Muscle of leg (tissue), 11 donors: ENCODE results near the gene CASP10. TPM values are rescaled to one million over a fixed set of nuclear protein-coding genes. Genes with fewer than 3 reads are reported as not detected.

Experiments
- DNase-seq: peaks from one replicate; pipeline ENCODE4 v3.0.0; 2013
- H3K27ac ChIP-seq: one replicate; pipeline ENCODE4 v1.5.1; 2013; ENCODE audit warnings: mild to moderate bottlenecking, low read length, control low read depth
- H3K27me3 ChIP-seq: one replicate; pipeline ENCODE4 v1.6.1; 2013; ENCODE audit warnings: low read length; ENCODE audit not compliant: control insufficient read depth, insufficient read depth
- H3K36me3 ChIP-seq: one replicate; pipeline ENCODE4 v1.6.1; 2013; ENCODE audit warnings: low read length; ENCODE audit not compliant: control insufficient read depth, insufficient read depth
- H3K4me1 ChIP-seq: one replicate; pipeline ENCODE4 v1.6.1; 2013; ENCODE audit warnings: low read length; ENCODE audit not compliant: control insufficient read depth, insufficient read depth
- H3K4me3 ChIP-seq: one replicate; pipeline ENCODE4 v1.5.1; 2013; ENCODE audit warnings: low read length, control low read depth
- H3K9me3 ChIP-seq: replicated peaks from 2 replicates; pipeline ENCODE4 v1.6.1; 2013; ENCODE audit warnings: low read depth, low read length; ENCODE audit not compliant: control insufficient read depth
- WGBS: methylation state at CpG from one replicate; pipeline ENCODE4 v1.1.5; 2013; ENCODE audit warnings: missing lambda C conversion rate; ENCODE audit not compliant: insufficient coverage; 5-methylcytosine and 5-hydroxymethylcytosine counted together
- polyA plus RNA-seq, 8 donors: library from polyadenylated mRNA; unstranded; fragments of 120-200 nt; gene quantifications; one replicate each; pipeline versions ENCODE4 v1.2.1 to v1.2.3, GENCODE V29; 2013; ENCODE audit warnings: inconsistent platforms in 1 of 8, low replicate concordance in 1 of 8; ENCODE audit not compliant: insufficient read length in 8 of 8, insufficient read depth in 1 of 8
- total RNA-seq: library from RNA; stranded (reverse); fragments of 120-200 nt; gene quantifications from one replicate; pipeline ENCODE4 v1.2.4, GENCODE V29; 2013

The CASP10 gene
- total and polyA plus RNA-seq, 9 donors = 4.3 to 7.6 (median 5.5) TPM

DNA sequence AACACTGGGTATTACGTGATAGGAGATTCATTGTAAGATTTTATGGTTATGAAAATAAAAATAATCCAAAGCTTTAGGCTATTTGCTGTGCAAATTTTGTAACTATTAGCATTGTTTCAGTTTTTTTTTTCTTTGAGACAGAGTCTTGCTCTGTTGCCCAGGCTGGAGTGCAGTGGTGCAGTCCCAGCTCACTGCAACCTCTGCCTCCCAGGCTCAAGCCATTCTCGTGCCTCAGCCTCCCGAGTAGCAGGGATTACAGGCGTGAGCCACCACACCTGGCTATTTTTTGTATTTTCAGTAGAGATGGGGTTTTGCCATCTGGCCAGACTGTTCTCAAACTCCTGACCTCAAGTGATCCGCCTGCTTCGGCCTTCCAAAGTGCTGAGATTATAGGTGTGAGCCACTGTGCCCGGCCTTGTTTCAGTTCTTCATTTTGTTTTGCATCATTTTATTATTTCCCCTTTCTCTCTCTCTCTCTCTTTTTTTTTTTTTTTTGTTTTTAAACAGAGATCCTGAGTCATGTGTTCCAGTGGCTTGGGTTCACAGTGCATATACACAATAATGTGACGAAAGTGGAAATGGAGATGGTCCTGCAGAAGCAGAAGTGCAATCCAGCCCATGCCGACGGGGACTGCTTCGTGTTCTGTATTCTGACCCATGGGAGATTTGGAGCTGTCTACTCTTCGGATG lies 25.8 kb downstream of the CASP10 start:
- Histone ChIP-seq H3K27ac (no peak overlapping the region), H3K27me3 (no peaks in the 10 kb centered on the region), H3K4me1 (no peaks in the 10 kb centered on the region), H3K4me3 (no peak overlapping the region), H3K36me3 (no peaks in the 10 kb centered on the region), H3K9me3 (no peaks in the 10 kb centered on the region)
- DNase-seq = peak; percentile 69
- 82% methylated on average over 7 of the region's 12 CpGs for WGBS

DNA sequence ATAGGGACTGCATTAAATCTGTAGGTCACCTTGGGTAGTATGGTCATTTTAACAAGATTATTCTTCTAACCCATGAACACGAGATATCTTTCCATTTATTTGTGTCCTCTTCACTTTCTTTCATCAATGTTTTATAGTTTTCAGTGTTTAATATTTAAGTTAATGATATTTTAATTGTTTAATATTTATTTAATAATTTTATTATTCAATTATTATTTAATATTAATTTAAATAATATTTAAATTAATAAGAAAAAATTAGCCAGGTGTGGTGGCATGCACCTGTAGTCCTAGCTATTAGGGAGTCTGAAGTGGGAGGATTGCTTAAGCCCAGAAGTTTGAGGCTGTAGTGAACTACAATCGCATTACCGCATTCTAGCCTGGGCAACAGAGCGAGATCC lies 33.0 kb downstream of the CASP10 start:
- Histone ChIP-seq H3K4me3 (no peak overlapping the region), H3K9me3 (no peaks in the 10 kb centered on the region), H3K27ac (no peak overlapping the region), H3K27me3 (no peaks in the 10 kb centered on the region), H3K36me3 (no peaks in the 10 kb centered on the region), H3K4me1 (peaks cover under 1% of the 10 kb centered on the region)
- no peak for DNase-seq
- 96% methylated on average over 3 of the region's 4 CpGs for WGBS

DNA sequence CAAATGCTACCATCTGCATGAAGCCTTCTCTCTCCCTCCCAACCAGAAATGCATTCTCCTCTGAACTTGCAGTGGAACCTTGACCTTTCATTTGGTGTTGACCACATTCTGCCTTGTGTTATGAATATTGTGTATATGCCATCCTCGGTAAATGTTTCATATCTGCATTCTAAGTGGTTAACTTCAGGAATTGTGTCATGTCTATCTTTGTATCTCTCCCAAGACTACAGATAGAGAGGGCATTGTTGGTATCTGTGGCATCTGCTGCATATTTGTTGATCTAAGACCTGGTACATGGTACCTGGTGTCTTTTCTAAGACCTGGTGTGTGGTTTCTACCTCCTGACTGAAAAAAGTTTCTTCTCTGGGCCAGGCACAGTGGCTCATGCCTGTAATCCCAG lies 34.0 kb downstream of the CASP10 start:
- WGBS = no CpG with 5 or more reads among the region's 1 CpG
- Histone ChIP-seq H3K27ac (no peak overlapping the region), H3K4me1 (peaks cover 2% of the 10 kb centered on the region), H3K9me3 (no peaks in the 10 kb centered on the region), H3K27me3 (no peaks in the 10 kb centered on the region), H3K36me3 (no peaks in the 10 kb centered on the region), H3K4me3 (no peak overlapping the region)
- no peak for DNase-seq

DNA sequence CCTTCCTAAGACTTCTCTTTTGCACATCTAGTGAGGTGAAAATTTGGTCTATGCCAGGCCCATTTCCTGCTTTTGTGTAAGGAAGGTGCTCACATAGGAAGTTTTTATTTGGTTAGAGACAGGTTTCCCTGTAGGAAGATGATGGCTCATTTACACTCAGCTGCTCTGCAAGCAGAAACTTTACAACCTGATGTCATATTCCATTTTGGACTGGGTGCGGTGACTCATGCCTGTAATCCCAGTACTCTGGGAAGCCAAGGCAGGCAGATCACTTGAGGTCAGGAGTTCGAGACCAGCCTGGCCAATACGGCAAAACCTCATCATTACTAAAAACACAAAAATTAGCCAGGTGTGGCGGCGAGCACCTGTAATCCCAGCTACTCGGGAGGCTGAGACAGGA lies 35.8 kb downstream of the CASP10 start:
- peaks cover 2% of the 10 kb centered on the region for H3K4me1 ChIP-seq
- no peak overlapping the region for H3K27ac ChIP-seq
- no peak overlapping the region for H3K4me3 ChIP-seq
- no peaks in the 10 kb centered on the region for H3K27me3 ChIP-seq
- no peak for DNase-seq
- H3K9me3 ChIP-seq = no peaks in the 10 kb centered on the region
- WGBS = 100% methylated on average over 1 of the region's 6 CpGs
- no peaks in the 10 kb centered on the region for H3K36me3 ChIP-seq

DNA sequence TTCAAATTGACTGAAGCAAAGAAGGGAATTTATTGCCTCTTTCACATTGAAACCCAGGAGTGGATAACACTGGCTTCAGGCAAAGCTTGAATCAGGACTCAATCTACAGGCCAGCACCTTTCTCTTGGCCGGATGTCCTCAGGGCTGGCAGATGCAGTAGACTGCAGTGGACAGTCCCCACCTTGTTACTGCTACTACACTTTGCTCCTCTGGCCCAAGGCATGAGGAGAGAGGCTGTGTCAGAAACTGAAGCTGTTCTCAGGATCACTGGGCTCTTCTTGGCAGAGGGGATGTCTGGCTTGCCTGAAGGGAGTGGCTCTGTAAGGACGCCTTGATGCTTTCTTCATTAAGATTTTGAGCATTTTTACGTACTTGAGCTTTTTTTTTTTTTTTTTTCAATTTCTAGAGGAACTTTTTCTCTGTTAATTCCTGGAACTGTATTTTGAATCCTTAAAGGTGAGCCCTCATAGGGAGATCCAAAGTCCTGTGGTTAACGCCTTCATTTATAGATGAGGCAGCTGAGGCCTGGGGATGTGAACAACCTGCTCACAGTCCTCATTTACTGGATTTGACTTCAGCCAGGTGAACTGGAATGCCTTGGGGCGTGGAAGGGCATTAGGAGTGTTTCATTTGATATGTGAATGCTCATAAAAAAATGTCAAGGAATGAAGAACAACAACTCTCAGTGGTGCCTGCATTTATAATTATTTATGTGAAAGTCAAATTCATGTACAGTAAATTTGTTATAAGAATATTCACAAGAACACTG lies 36.6 kb downstream of the CASP10 start:
- 100% methylated on average over 2 of the region's 5 CpGs for WGBS
- Histone ChIP-seq H3K4me3 (no peak overlapping the region), H3K4me1 (peaks cover 2% of the 10 kb centered on the region), H3K27me3 (no peaks in the 10 kb centered on the region), H3K36me3 (no peaks in the 10 kb centered on the region), H3K9me3 (no peaks in the 10 kb centered on the region), H3K27ac (peak overlapping the region; percentile 65)
- DNase-seq = no peak

- Histone ChIP-seq H3K36me3 (no peaks in the 10 kb centered on the region), H3K27ac (peak overlapping the region; percentile 65), H3K9me3 (no peaks in the 10 kb centered on the region), H3K4me1 (peaks cover 2% of the 10 kb centered on the region), H3K4me3 (no peak overlapping the region), H3K27me3 (no peaks in the 10 kb centered on the region)
- peak; percentile 39 for DNase-seq
- WGBS = no CpG with 5 or more reads among the region's 4 CpGs
Measured at GRCh38 chr2:201220102-201220570, 37.2 kb downstream of the CASP10 start.

- no peak overlapping the region for H3K27ac ChIP-seq
- H3K4me1 ChIP-seq = peaks cover 2% of the 10 kb centered on the region
- 40% methylated on average over 1 of the region's 8 CpGs for WGBS
Measured at GRCh38 chr2:201223089-201224073, 40.4 kb downstream of the CASP10 start.

DNA sequence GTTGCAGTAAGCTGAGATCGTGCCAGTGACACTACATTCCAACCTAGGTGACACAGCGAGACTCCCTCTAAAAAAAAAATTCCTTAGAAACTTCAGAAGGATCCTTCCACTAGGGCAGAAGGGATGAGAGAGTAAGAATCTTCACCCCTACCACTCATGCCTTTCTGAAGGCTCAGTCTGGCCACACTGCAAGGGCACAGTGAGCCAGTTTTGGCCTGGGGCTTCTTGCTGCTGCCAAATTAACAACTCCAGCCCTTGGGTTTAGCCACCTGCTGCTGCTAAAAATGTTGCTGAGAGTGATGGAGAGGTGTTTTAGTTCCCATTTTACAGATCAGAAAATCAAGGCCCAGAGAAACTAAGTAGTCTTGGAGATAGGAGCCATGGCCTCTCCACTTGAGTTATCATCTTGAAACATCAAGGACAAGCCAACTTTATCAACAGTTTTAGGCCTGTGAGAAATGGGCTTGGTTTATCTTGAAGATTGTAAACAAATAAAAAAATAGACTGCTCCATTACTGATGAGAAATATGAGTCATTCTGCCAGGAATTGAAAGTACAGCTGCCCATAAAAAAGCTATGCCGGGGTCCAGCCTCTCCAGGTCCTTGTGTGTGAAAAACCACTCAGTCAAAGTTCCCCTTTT lies 45.5 kb downstream of the CASP10 start:
- Histone ChIP-seq H3K27ac (peak overlapping the region; percentile 65), H3K4me1 (peaks cover 5% of the 10 kb centered on the region), H3K9me3 (no peaks in the 10 kb centered on the region), H3K27me3 (no peaks in the 10 kb centered on the region), H3K36me3 (no peaks in the 10 kb centered on the region), H3K4me3 (no peak overlapping the region)
- DNase-seq = no peak
- WGBS = no CpG with 5 or more reads among the region's 3 CpGs

More at GRCh38 chr2:201223089-201224073, 40.4 kb downstream of the CASP10 start:
- H3K27me3 ChIP-seq = no peaks in the 10 kb centered on the region
- no peaks in the 10 kb centered on the region for H3K9me3 ChIP-seq
- no peaks in the 10 kb centered on the region for H3K36me3 ChIP-seq
- H3K4me3 ChIP-seq = no peak overlapping the region
- no peak for DNase-seq

- no peak for DNase-seq
- Histone ChIP-seq H3K4me3 (no peak overlapping the region), H3K4me1 (peaks cover 5% of the 10 kb centered on the region), H3K36me3 (no peaks in the 10 kb centered on the region), H3K9me3 (no peaks in the 10 kb centered on the region), H3K27ac (peak overlapping the region; percentile 65), H3K27me3 (no peaks in the 10 kb centered on the region)
- 70% methylated on average over 10 of the region's 12 CpGs for WGBS
Measured at GRCh38 chr2:201228912-201229290, 46.0 kb downstream of the CASP10 start.
